GM23338 (cell line): ENCODE data around the gene AKR7A3.

Source experiments
- CTCF ChIP-seq, 2 experiments: fragments of 200-600 bp in 1 of 2; sonication (generic) in 1 of 2; conservative IDR thresholded peaks; 2 replicates each; pipeline versions ENCODE4 v1.5.1 to v1.6.1; 2016 to 2017; ENCODE audit warnings: antibody characterized with exemption in 2 of 2, low read depth in 2 of 2, mild to moderate bottlenecking in 2 of 2, moderate library complexity in 1 of 2
- EZH2 ChIP-seq: fragments of 200-600 bp; sonication (generic); IDR thresholded peaks from one replicate; pipeline ENCODE4 v1.8.0; 2017; ENCODE audit warnings: antibody characterized with exemption, mild to moderate bottlenecking, low read depth; ENCODE audit not compliant: unreplicated experiment
- EZH2phosphoT487 ChIP-seq: fragments of 200-600 bp; sonication (generic); IDR thresholded peaks from one replicate; pipeline ENCODE4 v1.8.1; 2018; ENCODE audit warnings: antibody characterized with exemption; ENCODE audit not compliant: unreplicated experiment
- POLR2AphosphoS5 ChIP-seq: IDR thresholded peaks from 2 replicates; pipeline ENCODE4 v1.6.1; 2016; ENCODE audit warnings: antibody characterized with exemption, low read depth
- REST ChIP-seq: IDR thresholded peaks from one replicate; pipeline ENCODE4 v1.6.1; 2018; ENCODE audit warnings: antibody characterized with exemption; ENCODE audit not compliant: unreplicated experiment
- ZNF114 ChIP-seq: fragments of 250-450 bp; sonication (Bioruptor Pico); IDR thresholded peaks from 2 replicates; pipeline ENCODE4 v1.5.0; 2020; ENCODE audit warnings: mild to moderate bottlenecking, moderate library complexity

GRCh38 chr1:19333587-19334354 is 45.2 kb upstream of the AKR7A3 start:
- TF ChIP-seq CTCF (conservative IDR thresholded peaks at IDR 0.05; ENCODE audit: low read depth in 2 of 2) = no peak
- no peak for TF ChIP-seq EZH2phosphoT487
- no peak for TF ChIP-seq POLR2AphosphoS5
- TF ChIP-seq EZH2 = no peak
- TF ChIP-seq ZNF114 (CRISPR knock-in tag) = no peak
- TF ChIP-seq REST = no peak
